Neuronal stem cell (in vitro differentiated cells): Measurements from ENCODE around the gene FAM219A.

Experiments
- DNase-seq: peaks from one replicate; pipeline ENCODE4 v3.0.0-alpha.2; 2013; ENCODE audit warnings: low spot score
- H2AFZ ChIP-seq: one replicate; pipeline ENCODE4 v1.6.1; 2013; ENCODE audit warnings: mild to moderate bottlenecking, low read length, inconsistent platforms
- H2AK5ac ChIP-seq: 2 replicates; pipeline ENCODE4 v1.6.1; 2013; ENCODE audit warnings: low read depth, mild to moderate bottlenecking, inconsistent platforms, low read length, moderate library complexity, mixed read lengths
- H2BK120ac ChIP-seq: 2 replicates; pipeline ENCODE4 v1.6.1; 2013; ENCODE audit warnings: low read depth, mild to moderate bottlenecking, inconsistent platforms, low read length, moderate library complexity, mixed read lengths
- H2BK12ac ChIP-seq: one replicate; pipeline ENCODE4 v1.6.1; 2013; ENCODE audit warnings: low read length, inconsistent platforms
- H2BK15ac ChIP-seq: 2 replicates; pipeline ENCODE4 v1.6.1; 2013; ENCODE audit warnings: mild to moderate bottlenecking, low read length, inconsistent platforms, mixed read lengths
- H2BK5ac ChIP-seq: one replicate; pipeline ENCODE4 v1.6.1; 2013; ENCODE audit warnings: inconsistent platforms, mild to moderate bottlenecking, low read length, moderate library complexity
- H3K14ac ChIP-seq: one replicate; pipeline ENCODE4 v1.6.1; 2013; ENCODE audit warnings: low read length, inconsistent platforms
- H3K18ac ChIP-seq: 2 replicates; pipeline ENCODE4 v1.6.1; 2013; ENCODE audit warnings: low read length, inconsistent platforms
- H3K23ac ChIP-seq: 2 replicates; pipeline ENCODE4 v1.6.1; 2013; ENCODE audit warnings: low read depth, mild to moderate bottlenecking, mixed read lengths, low read length, inconsistent platforms; ENCODE audit not compliant: poor library complexity
- H3K27ac ChIP-seq: replicated peaks from 3 replicates; pipeline ENCODE4 v1.5.1; 2013; ENCODE audit warnings: low read length, inconsistent platforms
- H3K27me3 ChIP-seq, 3 experiments: 2 replicates each; pipeline ENCODE4 v1.6.1; 2013; ENCODE audit warnings: low read length in 3 of 3, mild to moderate bottlenecking in 2 of 3, inconsistent platforms in 1 of 3, low read depth in 1 of 3, mixed read lengths in 1 of 3, moderate library complexity in 1 of 3; ENCODE audit not compliant: control insufficient read depth in 3 of 3, insufficient read depth in 3 of 3
- H3K36me3 ChIP-seq, 2 donors: replicated peaks in 1 of 2; 2 replicates each; pipeline ENCODE4 v1.6.1; 2013; ENCODE audit warnings: low read length in 2 of 2; ENCODE audit not compliant: control insufficient read depth in 2 of 2, insufficient read depth in 2 of 2
- H3K4ac ChIP-seq: 2 replicates; pipeline ENCODE4 v1.6.1; 2013; ENCODE audit warnings: inconsistent platforms, mild to moderate bottlenecking, low read length, moderate library complexity
- H3K4me1 ChIP-seq, 2 donors: 1 replicate in 1 of 2; 2 replicates in 1 of 2; pipeline ENCODE4 v1.6.1; 2013; ENCODE audit warnings: low read length in 2 of 2, low read depth in 1 of 2; ENCODE audit not compliant: control insufficient read depth in 2 of 2, insufficient read depth in 1 of 2
- H3K4me2 ChIP-seq: one replicate; pipeline ENCODE4 v1.6.1; 2013; ENCODE audit warnings: mild to moderate bottlenecking, low read length, inconsistent platforms; ENCODE audit not compliant: insufficient read depth, poor library complexity, severe bottlenecking
- H3K4me3 ChIP-seq, 2 donors: 2 replicates each; pipeline ENCODE4 v1.5.1; 2013; ENCODE audit warnings: low read length in 2 of 2, mild to moderate bottlenecking in 2 of 2, inconsistent platforms in 1 of 2, moderate library complexity in 1 of 2
- H3K79me1 ChIP-seq: one replicate; pipeline ENCODE4 v1.6.1; 2013; ENCODE audit warnings: low read depth, mild to moderate bottlenecking, inconsistent platforms, low read length, moderate library complexity
- H3K9ac ChIP-seq: one replicate; pipeline ENCODE4 v1.6.1; 2013; ENCODE audit warnings: mild to moderate bottlenecking, low read depth, low read length, inconsistent platforms; ENCODE audit not compliant: poor library complexity
- H3K9me3 ChIP-seq, 2 donors: replicated peaks in 1 of 2; 2 replicates each; pipeline versions ENCODE3 to v1.6.1; 2013; ENCODE audit warnings: low read length in 2 of 2, mild to moderate bottlenecking in 2 of 2, inconsistent platforms in 1 of 2, low read depth in 1 of 2, mixed read lengths in 1 of 2, moderate library complexity in 1 of 2; ENCODE audit not compliant: control insufficient read depth in 2 of 2, insufficient read depth in 1 of 2
- H4K8ac ChIP-seq: one replicate; pipeline ENCODE4 v1.6.1; 2013; ENCODE audit warnings: low read depth, mild to moderate bottlenecking, inconsistent platforms, low read length, moderate library complexity
- H4K91ac ChIP-seq: one replicate; pipeline ENCODE4 v1.6.1; 2013; ENCODE audit warnings: low read length, low read depth, mild to moderate bottlenecking, inconsistent platforms; ENCODE audit not compliant: poor library complexity
- WGBS, 2 donors: extraction: QIAGEN DNeasy Blood & Tissue Kit; methylation state at CpG; one replicate each; pipeline ENCODE4 v1.1.7; 2013; ENCODE audit warnings: missing lambda C conversion rate in 2 of 2, mixed read lengths in 1 of 2; ENCODE audit not compliant: insufficient read length in 2 of 2, insufficient replicate concordance in 1 of 2; ENCODE audit errors: extremely low coverage in 2 of 2; 5-methylcytosine and 5-hydroxymethylcytosine counted together

FAM219A gene

GRCh38 chr9:34374339-34374738, 84.0 kb downstream of the FAM219A start:
- H3K4me3 ChIP-seq = no peak overlapping the region
- no peak overlapping the region for H3K23ac ChIP-seq
- H3K79me1 ChIP-seq = no peaks in the 10 kb centered on the region
- H2BK5ac ChIP-seq = no peak overlapping the region
- peaks cover 0 to 39% (median 18%) of the 10 kb centered on the region in 3 experiments for H3K27me3 ChIP-seq
- no peak overlapping the region for H4K91ac ChIP-seq
- no peak overlapping the region for H2BK12ac ChIP-seq
- no peak overlapping the region for H3K4ac ChIP-seq
- DNase-seq = no peak
- H2BK15ac ChIP-seq = no peak overlapping the region
- H3K36me3 ChIP-seq = peaks cover 0 to 8% of the 10 kb centered on the region in 2 donors
- no peak overlapping the region for H3K4me2 ChIP-seq
- H3K27ac ChIP-seq = no peak overlapping the region
- no peak overlapping the region for H3K14ac ChIP-seq
- no peak overlapping the region for H3K9ac ChIP-seq
- H2AK5ac ChIP-seq = no peak overlapping the region
- H4K8ac ChIP-seq = no peak overlapping the region
- no peak overlapping the region for H3K18ac ChIP-seq
- WGBS, 2 donors = no CpG with 5 or more reads among the region's 3 CpGs
- peaks cover 5 to 16% of the 10 kb centered on the region in 2 donors for H3K9me3 ChIP-seq
- H2AFZ ChIP-seq = no peak overlapping the region
- no peak overlapping the region for H2BK120ac ChIP-seq
- H3K4me1 ChIP-seq = peaks cover 6 to 7% of the 10 kb centered on the region in 2 donors

GRCh38 chr9:34373749-34374148, 84.6 kb downstream of the FAM219A start:
- Histone ChIP-seq H3K14ac (no peak overlapping the region), H3K4me2 (no peak overlapping the region)
- no CpG with 5 or more reads among the region's 2 CpGs for WGBS, 2 donors

GRCh38 chr9:34372467-34373011, 85.8 kb downstream of the FAM219A start:
- Histone ChIP-seq H3K14ac (peak overlapping the region; percentile 47), H3K79me1 (no peaks in the 10 kb centered on the region), H3K18ac (peak overlapping the region; percentile 12), H2BK120ac (no peak overlapping the region), H3K4ac (no peak overlapping the region), H3K9ac (no peak overlapping the region), H4K91ac (no peak overlapping the region), H3K27ac (no peak overlapping the region), H3K36me3 (peaks cover 0 to 8% of the 10 kb centered on the region in 2 donors), H2BK12ac (no peak overlapping the region), H2AFZ (no peak overlapping the region), H3K4me3 (peak overlapping the region in 1 of 2 donors; percentile 29), H3K9me3 (peaks cover 5 to 27% of the 10 kb centered on the region in 2 donors), H3K4me1 (peaks cover 6 to 7% of the 10 kb centered on the region in 2 donors), H4K8ac (no peak overlapping the region), H3K27me3 (peaks cover 0 to 26% (median 10%) of the 10 kb centered on the region in 3 experiments), H2BK15ac (no peak overlapping the region), H3K4me2 (no peak overlapping the region), H2AK5ac (peak overlapping the region; percentile 57), H3K23ac (no peak overlapping the region), H2BK5ac (no peak overlapping the region)
- DNase-seq = no peak
- WGBS, 2 donors = no CpG with 5 or more reads among the region's 41 CpGs

More at GRCh38 chr9:34373749-34374148, 84.6 kb downstream of the FAM219A start:
- Histone ChIP-seq H2BK120ac (no peak overlapping the region), H2BK5ac (no peak overlapping the region), H3K4ac (no peak overlapping the region), H4K8ac (no peak overlapping the region), H2BK12ac (no peak overlapping the region), H3K79me1 (no peaks in the 10 kb centered on the region), H3K27ac (no peak overlapping the region), H3K36me3 (peaks cover 0 to 8% of the 10 kb centered on the region in 2 donors), H3K9me3 (peaks cover 5 to 16% of the 10 kb centered on the region in 2 donors), H4K91ac (no peak overlapping the region), H3K4me3 (no peak overlapping the region), H2AK5ac (no peak overlapping the region), H3K4me1 (peaks cover 6 to 7% of the 10 kb centered on the region in 2 donors), H2BK15ac (no peak overlapping the region), H3K9ac (no peak overlapping the region), H3K27me3 (peaks cover 0 to 34% (median 14%) of the 10 kb centered on the region in 3 experiments), H3K23ac (no peak overlapping the region), H2AFZ (no peak overlapping the region), H3K18ac (no peak overlapping the region)
- DNase-seq = no peak

- Histone ChIP-seq H2BK12ac (peak overlapping the region; percentile 68), H4K8ac (no peak overlapping the region), H3K79me1 (no peaks in the 10 kb centered on the region), H3K4ac (no peak overlapping the region), H3K36me3 (peaks cover 0 to 8% of the 10 kb centered on the region in 2 donors), H3K27ac (no peak overlapping the region), H3K9me3 (peaks cover 5 to 32% of the 10 kb centered on the region in 2 donors), H3K9ac (no peak overlapping the region), H2AK5ac (peak overlapping the region; percentile 64), H2AFZ (no peak overlapping the region), H3K23ac (peak overlapping the region; percentile 76), H2BK5ac (no peak overlapping the region), H2BK15ac (peak overlapping the region; percentile 22), H3K4me1 (peaks cover 5 to 6% of the 10 kb centered on the region in 2 donors), H3K14ac (peak overlapping the region; percentile 47), H4K91ac (peak overlapping the region; percentile 27), H3K4me3 (peak overlapping the region in 1 of 2 donors; percentile 37), H3K18ac (no peak overlapping the region), H3K27me3 (peaks cover 0 to 22% (median 10%) of the 10 kb centered on the region in 3 experiments), H2BK120ac (no peak overlapping the region), H3K4me2 (no peak overlapping the region)
- no CpG with 5 or more reads among the region's 60 CpGs for WGBS, 2 donors
- no peak for DNase-seq
Observed at GRCh38 chr9:34371886-34372466, 86.4 kb downstream of the FAM219A start.
